Suprapubic skin (tissue), 4 donors: ENCODE results near the gene DDX11.

Experiments used
- CTCF ChIP-seq, 2 donors: fragments of 200-600 bp in 1 of 2; fragments of 450-650 bp in 1 of 2; sonication (generic) in 1 of 2; IDR thresholded peaks; one replicate each; pipeline ENCODE4 v1.5.1; 2016 to 2019; ENCODE audit warnings: antibody characterized with exemption in 2 of 2, mild to moderate bottlenecking in 1 of 2, moderate library complexity in 1 of 2
- EP300 ChIP-seq: sonication (generic); formaldehyde crosslinking; IDR thresholded peaks from one replicate; pipeline ENCODE4 v1.6.1; 2017; ENCODE audit warnings: antibody characterized with exemption
- POLR2A ChIP-seq, 2 donors: fragments of 450-650 bp; IDR thresholded peaks; one replicate each; pipeline ENCODE4 v1.6.1; 2017; ENCODE audit warnings: antibody characterized with exemption in 2 of 2, mild to moderate bottlenecking in 2 of 2, moderate library complexity in 2 of 2
- POLR2AphosphoS5 ChIP-seq, 3 donors: sonication (generic); formaldehyde crosslinking; IDR thresholded peaks; one replicate each; pipeline ENCODE4 v1.6.1; 2017; ENCODE audit warnings: antibody characterized with exemption in 3 of 3

GRCh38 chr12:31029468-31029867, 44.2 kb upstream of the DDX11 start:
- TF ChIP-seq CTCF (IDR thresholded peaks at IDR 0.05) (no peak), EP300 (no peak), POLR2A (IDR thresholded peaks at IDR 0.05) (no peak), POLR2AphosphoS5 (IDR thresholded peaks at IDR 0.05) (no peak)
